ENCODE data around the gene SLC30A5.
"Not testable (repeated sequence)": the region's sequence is repeated elsewhere in the genome, so short reads cannot be mapped to it uniquely, and the experiment has no call there.

The SLC30A5 gene
- long read RNA-seq, full-length matches to known transcripts: 21 of 41 reads
- long read RNA-seq, partial matches to known transcripts: 1 of 41 reads
- long read RNA-seq, other reads (novel, unspliced or antisense): 19 of 41 reads

DNA sequence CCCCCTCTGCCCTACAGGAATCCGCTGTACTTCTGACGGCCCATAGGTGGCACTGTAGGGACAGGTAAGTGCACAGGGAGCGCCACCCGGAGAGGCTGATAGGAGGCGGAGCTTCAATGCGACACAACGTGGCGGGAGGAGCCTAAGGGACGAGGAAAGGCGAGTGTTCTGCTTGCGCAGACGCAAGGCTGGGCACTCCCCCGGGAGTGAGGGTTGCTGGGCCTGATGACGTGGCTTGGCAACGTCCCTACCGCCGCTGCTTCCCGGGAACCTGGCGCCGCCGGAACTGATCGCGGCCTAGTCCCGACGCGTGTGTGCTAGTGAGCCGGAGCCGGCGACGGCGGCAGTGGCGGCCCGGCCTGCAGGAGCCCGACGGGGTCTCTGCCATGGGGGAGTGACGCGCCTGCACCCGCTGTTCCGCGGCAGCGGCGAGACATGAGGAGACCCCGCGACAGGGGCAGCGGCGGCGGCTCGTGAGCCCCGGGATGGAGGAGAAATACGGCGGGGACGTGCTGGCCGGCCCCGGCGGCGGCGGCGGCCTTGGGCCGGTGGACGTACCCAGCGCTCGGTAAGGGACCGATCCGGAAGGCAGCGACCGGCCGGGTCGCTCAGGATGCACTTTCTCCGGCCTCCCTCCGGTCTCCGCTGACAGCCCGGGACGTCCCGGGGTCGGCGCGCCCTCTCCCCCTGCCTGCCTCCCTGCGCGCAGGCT, at the start of gene SLC30A5:
Gene SLC30A5, plus strand, starts transcription at position 244 of the 712 bp plus-strand sequence. Its CDS starts 242 bp downstream, at position 486.
- Histone ChIP-seq H3K27me3 (ENCODE audit: insufficient read depth, poor library complexity, severe bottlenecking) (no peaks in the 10 kb centered on the region), H3K4me3 (replicated peaks; ENCODE audit: insufficient read depth, low read length) (peak within 1 kb of the TSS; percentile 65), H3K27ac (replicated peaks) (peak within 1 kb of the TSS; percentile 82)
- DNase-seq (ENCODE audit: low read depth in 1 of 2, low spot score in 1 of 2): peak; percentile 94 to 97
- TF ChIP-seq POLR2AphosphoS5 (IDR thresholded peaks at IDR 0.05; ENCODE audit: low read depth) (peak; percentile 62; the same call in 1 of the 2 replicates), CTCF (IDR thresholded peaks at IDR 0.05; ENCODE audit: insufficient read depth, low read length) (peak; percentile 38), GABPA (IDR thresholded peaks at IDR 0.05; ENCODE audit: low read depth) (no peak)

DNA sequence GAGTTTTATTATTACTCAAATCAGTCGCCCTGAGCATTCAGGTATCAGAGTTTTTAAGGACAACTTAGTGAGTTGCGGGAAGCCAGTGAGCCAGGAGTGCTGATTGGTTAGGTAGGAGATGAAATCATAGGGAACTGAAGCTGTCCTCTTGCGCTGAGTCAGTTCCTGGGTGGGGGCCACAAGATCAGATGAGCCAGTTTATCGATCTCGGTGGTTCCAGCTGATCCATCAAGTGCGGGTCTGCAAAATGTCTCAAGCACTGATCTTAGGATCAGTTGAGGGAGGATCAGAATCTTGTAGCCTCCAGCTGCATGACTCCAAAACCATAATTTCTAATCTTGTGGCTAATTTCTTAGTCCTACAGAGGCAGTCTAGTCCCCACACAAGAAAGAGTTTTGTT, 48.6 kb upstream of the SLC30A5 start:
- DNase-seq (ENCODE audit: low read depth in 1 of 2, low spot score in 1 of 2); H3K27ac ChIP-seq (replicated peaks); H3K27me3 ChIP-seq (ENCODE audit: insufficient read depth, poor library complexity, severe bottlenecking); H3K4me3 ChIP-seq (replicated peaks; ENCODE audit: insufficient read depth, low read length): not testable (repeated sequence)

- no peak for TF ChIP-seq SPI1 (IDR thresholded peaks at IDR 0.05; ENCODE audit: borderline replicate concordance, low read depth)
- TF ChIP-seq, protein P1, sequence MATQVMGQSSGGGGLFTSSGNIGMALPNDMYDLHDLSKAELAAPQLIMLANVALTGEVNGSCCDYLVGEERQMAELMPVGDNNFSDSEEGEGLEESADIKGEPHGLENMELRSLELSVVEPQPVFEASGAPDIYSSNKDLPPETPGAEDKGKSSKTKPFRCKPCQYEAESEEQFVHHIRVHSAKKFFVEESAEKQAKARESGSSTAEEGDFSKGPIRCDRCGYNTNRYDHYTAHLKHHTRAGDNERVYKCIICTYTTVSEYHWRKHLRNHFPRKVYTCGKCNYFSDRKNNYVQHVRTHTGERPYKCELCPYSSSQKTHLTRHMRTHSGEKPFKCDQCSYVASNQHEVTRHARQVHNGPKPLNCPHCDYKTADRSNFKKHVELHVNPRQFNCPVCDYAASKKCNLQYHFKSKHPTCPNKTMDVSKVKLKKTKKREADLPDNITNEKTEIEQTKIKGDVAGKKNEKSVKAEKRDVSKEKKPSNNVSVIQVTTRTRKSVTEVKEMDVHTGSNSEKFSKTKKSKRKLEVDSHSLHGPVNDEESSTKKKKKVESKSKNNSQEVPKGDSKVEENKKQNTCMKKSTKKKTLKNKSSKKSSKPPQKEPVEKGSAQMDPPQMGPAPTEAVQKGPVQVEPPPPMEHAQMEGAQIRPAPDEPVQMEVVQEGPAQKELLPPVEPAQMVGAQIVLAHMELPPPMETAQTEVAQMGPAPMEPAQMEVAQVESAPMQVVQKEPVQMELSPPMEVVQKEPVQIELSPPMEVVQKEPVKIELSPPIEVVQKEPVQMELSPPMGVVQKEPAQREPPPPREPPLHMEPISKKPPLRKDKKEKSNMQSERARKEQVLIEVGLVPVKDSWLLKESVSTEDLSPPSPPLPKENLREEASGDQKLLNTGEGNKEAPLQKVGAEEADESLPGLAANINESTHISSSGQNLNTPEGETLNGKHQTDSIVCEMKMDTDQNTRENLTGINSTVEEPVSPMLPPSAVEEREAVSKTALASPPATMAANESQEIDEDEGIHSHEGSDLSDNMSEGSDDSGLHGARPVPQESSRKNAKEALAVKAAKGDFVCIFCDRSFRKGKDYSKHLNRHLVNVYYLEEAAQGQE (IDR thresholded peaks at IDR 0.05; ENCODE audit: insufficient replicate concordance, low read depth): no peak
- TF ChIP-seq CTCF (IDR thresholded peaks at IDR 0.05; ENCODE audit: insufficient read depth, low read length): no peak
- TF ChIP-seq POLR2AphosphoS5 (IDR thresholded peaks at IDR 0.05; ENCODE audit: low read depth): no peak
- no peak for TF ChIP-seq GABPA (IDR thresholded peaks at IDR 0.05; ENCODE audit: low read depth)
- no peak for DNase-seq (ENCODE audit: low read depth in 1 of 2, low spot score in 1 of 2)
- Histone ChIP-seq H3K4me3 (replicated peaks; ENCODE audit: insufficient read depth, low read length) (no peak overlapping the region), H3K27me3 (ENCODE audit: insufficient read depth, poor library complexity, severe bottlenecking) (no peaks in the 10 kb centered on the region), H3K27ac (replicated peaks) (no peak overlapping the region)
Observed at GRCh38 chr5:69046375-69046957, 47.3 kb upstream of the SLC30A5 start.

GRCh38 chr5:69048230-69048629, 45.6 kb upstream of the SLC30A5 start:
- Histone ChIP-seq H3K27me3 (ENCODE audit: insufficient read depth, poor library complexity, severe bottlenecking) (no peaks in the 10 kb centered on the region), H3K27ac (replicated peaks) (no peak overlapping the region), H3K4me3 (replicated peaks; ENCODE audit: insufficient read depth, low read length) (no peak overlapping the region)
- no peak for DNase-seq (ENCODE audit: low read depth in 1 of 2, low spot score in 1 of 2)
- TF ChIP-seq POLR2AphosphoS5 (IDR thresholded peaks at IDR 0.05; ENCODE audit: low read depth): no peak
- TF ChIP-seq GABPA (IDR thresholded peaks at IDR 0.05; ENCODE audit: low read depth): no peak
- no peak for TF ChIP-seq SPI1 (IDR thresholded peaks at IDR 0.05; ENCODE audit: borderline replicate concordance, low read depth)
- no peak for TF ChIP-seq CTCF (IDR thresholded peaks at IDR 0.05; ENCODE audit: insufficient read depth, low read length)
- TF ChIP-seq, protein P1 (IDR thresholded peaks at IDR 0.05; ENCODE audit: insufficient replicate concordance, low read depth): no peak
